ENCODE measurements around the gene TMEM174.

TMEM174 gene

GRCh38 chr5:73222173-73222572 lies 49.2 kb downstream of the TMEM174 start:
- no peak for DNase-seq (ENCODE audit: low read depth in 2 of 2)

Data from activated CD4-positive, alpha-beta T cell treated with anti-CD3 and anti-CD28 coated beads for 24 hours (primary cell).